Measurements from ENCODE around the gene AJUBA.

- TF ChIP-seq, protein P1, sequence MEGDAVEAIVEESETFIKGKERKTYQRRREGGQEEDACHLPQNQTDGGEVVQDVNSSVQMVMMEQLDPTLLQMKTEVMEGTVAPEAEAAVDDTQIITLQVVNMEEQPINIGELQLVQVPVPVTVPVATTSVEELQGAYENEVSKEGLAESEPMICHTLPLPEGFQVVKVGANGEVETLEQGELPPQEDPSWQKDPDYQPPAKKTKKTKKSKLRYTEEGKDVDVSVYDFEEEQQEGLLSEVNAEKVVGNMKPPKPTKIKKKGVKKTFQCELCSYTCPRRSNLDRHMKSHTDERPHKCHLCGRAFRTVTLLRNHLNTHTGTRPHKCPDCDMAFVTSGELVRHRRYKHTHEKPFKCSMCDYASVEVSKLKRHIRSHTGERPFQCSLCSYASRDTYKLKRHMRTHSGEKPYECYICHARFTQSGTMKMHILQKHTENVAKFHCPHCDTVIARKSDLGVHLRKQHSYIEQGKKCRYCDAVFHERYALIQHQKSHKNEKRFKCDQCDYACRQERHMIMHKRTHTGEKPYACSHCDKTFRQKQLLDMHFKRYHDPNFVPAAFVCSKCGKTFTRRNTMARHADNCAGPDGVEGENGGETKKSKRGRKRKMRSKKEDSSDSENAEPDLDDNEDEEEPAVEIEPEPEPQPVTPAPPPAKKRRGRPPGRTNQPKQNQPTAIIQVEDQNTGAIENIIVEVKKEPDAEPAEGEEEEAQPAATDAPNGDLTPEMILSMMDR (IDR thresholded peaks at IDR 0.05) = no peak
- no peak for TF ChIP-seq POLR2A (IDR thresholded peaks at IDR 0.05)
Observed at GRCh38 chr14:23030936-23031335, 48.6 kb upstream of the AJUBA start.
